Progenitor cell of endocrine pancreas (in vitro differentiated cells): ENCODE data around the gene CELF4. TPM values are rescaled to one million over a fixed set of nuclear protein-coding genes. Genes with fewer than 3 reads are reported as not detected.

Experiments used
- DNase-seq: peaks from one replicate; pipeline ENCODE4 v3.0.0; 2021; ENCODE audit warnings: low spot score; ENCODE audit not compliant: unreplicated experiment
- H3K27ac Mint-ChIP-seq: 2 replicates; pipeline ENCODE4 v1.8.0; 2021; ENCODE audit warnings: mild to moderate bottlenecking, moderate library complexity, mixed read lengths
- H3K27me3 Mint-ChIP-seq: 2 replicates; pipeline ENCODE4 v1.8.0; 2021; ENCODE audit warnings: mixed read lengths
- H3K36me3 Mint-ChIP-seq: 2 replicates; pipeline ENCODE4 v1.8.0; 2022; ENCODE audit warnings: mixed read lengths; ENCODE audit not compliant: insufficient read depth
- H3K4me1 Mint-ChIP-seq: 2 replicates; pipeline ENCODE4 v1.8.0; 2021; ENCODE audit warnings: low read depth, mixed read lengths
- H3K4me3 Mint-ChIP-seq: 2 replicates; pipeline ENCODE4 v1.8.0; 2021; ENCODE audit warnings: low read depth, mild to moderate bottlenecking, moderate library complexity, mixed read lengths
- H3K9me3 Mint-ChIP-seq: 2 replicates; pipeline ENCODE4 v1.8.0; 2021; ENCODE audit warnings: low read depth, mixed read lengths
- total RNA-seq: library from RNA; stranded (reverse); gene quantifications from 2 replicates; pipeline ENCODE4 v1.2.1, GENCODE V29; 2021
- TF ChIP-seq, protein P1 (sequence below): fragments of 200-600 bp; sonication (generic); IDR thresholded peaks from one replicate; pipeline ENCODE4 v1.5.0; 2021; ENCODE audit warnings: antibody characterized with exemption, mild to moderate bottlenecking; ENCODE audit not compliant: unreplicated experiment

Gene CELF4
- total RNA-seq, 1 donor from 2014 or later, result 4.6 TPM

DNA sequence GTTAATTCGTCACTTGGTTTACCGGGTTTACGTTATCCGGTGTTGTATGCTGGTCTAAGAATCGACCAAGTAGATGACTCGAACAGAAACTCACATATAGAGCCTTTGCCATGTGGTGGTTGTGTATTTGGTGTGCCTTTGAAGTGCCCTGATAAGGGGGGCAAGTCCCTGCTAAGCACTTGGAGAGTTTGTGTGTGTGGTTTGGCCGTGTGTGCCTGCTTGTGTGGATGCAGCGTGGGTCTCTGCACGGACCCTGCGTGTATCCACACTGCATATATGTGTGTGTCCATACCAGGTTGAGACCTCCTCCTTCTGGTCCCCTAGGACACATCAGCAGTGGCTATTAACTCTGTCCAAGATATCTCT is 2.4 kb upstream of the CELF4 start:
- H3K9me3 Mint-ChIP-seq, result no peaks in the 10 kb centered on the region
- H3K4me1 Mint-ChIP-seq, result peaks cover 7% of the 10 kb centered on the region
- H3K27ac Mint-ChIP-seq, result no peak overlapping the region
- peaks cover 80% of the 10 kb centered on the region for H3K27me3 Mint-ChIP-seq
- H3K36me3 Mint-ChIP-seq, result no peaks in the 10 kb centered on the region
- H3K4me3 Mint-ChIP-seq, result no peak overlapping the region
- TF ChIP-seq, protein P1, sequence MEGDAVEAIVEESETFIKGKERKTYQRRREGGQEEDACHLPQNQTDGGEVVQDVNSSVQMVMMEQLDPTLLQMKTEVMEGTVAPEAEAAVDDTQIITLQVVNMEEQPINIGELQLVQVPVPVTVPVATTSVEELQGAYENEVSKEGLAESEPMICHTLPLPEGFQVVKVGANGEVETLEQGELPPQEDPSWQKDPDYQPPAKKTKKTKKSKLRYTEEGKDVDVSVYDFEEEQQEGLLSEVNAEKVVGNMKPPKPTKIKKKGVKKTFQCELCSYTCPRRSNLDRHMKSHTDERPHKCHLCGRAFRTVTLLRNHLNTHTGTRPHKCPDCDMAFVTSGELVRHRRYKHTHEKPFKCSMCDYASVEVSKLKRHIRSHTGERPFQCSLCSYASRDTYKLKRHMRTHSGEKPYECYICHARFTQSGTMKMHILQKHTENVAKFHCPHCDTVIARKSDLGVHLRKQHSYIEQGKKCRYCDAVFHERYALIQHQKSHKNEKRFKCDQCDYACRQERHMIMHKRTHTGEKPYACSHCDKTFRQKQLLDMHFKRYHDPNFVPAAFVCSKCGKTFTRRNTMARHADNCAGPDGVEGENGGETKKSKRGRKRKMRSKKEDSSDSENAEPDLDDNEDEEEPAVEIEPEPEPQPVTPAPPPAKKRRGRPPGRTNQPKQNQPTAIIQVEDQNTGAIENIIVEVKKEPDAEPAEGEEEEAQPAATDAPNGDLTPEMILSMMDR, result no peak
- no peak for DNase-seq

DNA sequence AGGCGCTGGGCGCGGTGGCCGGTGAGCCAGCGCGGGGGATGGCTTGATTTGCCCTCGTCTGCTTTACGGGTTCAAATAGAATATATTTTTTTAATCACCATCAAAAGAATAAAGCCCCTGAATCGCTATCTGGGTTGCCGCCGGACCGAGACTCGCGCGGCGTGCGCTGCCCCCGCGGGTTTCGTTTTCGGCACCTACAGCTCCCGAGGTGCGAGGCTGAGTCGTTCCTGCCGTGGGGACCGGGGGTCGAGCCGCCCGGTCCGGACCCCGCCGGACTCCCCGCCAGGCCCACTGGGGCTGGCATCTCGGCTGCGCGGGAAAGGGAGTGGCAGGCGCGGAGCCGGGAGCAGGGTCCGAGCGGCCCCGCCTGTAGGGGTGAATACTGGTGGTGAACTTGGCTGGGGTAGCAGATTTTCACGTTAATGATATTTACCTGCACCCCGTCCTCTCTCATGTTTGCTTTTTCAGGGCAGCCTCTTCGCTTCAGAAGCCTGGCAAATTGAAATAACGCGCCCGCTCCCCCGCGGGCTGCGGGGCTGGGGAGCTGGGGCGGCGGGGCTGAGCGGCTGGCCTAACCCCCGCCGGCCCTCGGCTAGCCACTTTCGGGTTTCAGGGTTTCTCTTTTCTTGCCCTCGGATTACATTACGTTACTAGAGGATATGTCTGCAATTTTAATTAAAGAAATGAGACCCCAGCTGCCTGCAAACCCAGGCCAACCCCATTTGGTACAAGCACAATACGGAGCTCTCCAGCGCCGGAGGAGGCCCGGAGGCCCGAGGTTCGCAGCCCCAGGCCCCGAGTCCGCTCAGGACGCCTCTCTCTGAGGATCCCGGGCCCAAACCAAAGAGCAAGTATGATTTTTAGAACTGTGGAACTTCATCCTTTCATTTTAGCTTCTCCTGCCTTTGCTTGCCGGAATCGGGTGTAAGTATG is 1.7 kb upstream of the CELF4 start:
- TF ChIP-seq, protein P1, result no peak
- DNase-seq, result no peak
- H3K27me3 Mint-ChIP-seq, result peaks cover 84% of the 10 kb centered on the region
- H3K27ac Mint-ChIP-seq, result no peak overlapping the region
- peaks cover 7% of the 10 kb centered on the region for H3K4me1 Mint-ChIP-seq
- peak overlapping the region; percentile 7 for H3K4me3 Mint-ChIP-seq
- H3K36me3 Mint-ChIP-seq, result no peaks in the 10 kb centered on the region
- H3K9me3 Mint-ChIP-seq, result no peaks in the 10 kb centered on the region

DNA sequence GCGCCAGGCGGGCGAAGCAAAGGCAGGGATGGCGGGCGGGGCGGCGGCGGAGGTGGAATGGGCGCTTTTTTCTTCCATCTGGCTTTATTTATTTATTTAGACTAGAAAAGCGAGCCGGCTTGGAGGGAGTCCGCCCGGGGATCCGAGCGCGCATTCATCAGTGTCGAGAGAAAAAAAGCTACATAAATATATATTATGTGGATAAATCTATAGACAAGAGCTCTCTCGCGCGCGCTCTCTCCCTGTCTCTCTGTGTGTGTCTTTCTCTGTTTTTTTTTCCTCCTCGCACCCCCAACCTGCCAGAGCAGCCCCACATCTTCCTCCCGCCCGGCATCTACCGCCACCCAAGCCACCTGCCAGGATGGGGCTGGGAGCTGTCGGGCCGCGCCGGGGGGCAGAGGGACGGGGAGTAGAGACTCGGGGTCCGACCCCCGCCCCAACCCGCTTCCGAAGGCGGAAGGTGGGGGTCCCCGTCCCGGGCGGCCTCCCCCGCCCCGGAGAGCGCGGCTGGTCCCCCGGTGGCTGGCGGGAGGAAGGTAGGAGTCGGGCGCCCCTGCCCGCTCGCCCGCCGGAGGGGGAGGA is 972 bp upstream of the CELF4 start:
- DNase-seq, result peak; percentile 18
- Mint-ChIP-seq H3K36me3 (no peaks in the 10 kb centered on the region), H3K27ac (no peak overlapping the region), H3K9me3 (no peaks in the 10 kb centered on the region), H3K27me3 (peaks cover 88% of the 10 kb centered on the region), H3K4me3 (peak overlapping the region; percentile 79), H3K4me1 (peaks cover 7% of the 10 kb centered on the region)
- TF ChIP-seq, protein P1, result no peak

DNA sequence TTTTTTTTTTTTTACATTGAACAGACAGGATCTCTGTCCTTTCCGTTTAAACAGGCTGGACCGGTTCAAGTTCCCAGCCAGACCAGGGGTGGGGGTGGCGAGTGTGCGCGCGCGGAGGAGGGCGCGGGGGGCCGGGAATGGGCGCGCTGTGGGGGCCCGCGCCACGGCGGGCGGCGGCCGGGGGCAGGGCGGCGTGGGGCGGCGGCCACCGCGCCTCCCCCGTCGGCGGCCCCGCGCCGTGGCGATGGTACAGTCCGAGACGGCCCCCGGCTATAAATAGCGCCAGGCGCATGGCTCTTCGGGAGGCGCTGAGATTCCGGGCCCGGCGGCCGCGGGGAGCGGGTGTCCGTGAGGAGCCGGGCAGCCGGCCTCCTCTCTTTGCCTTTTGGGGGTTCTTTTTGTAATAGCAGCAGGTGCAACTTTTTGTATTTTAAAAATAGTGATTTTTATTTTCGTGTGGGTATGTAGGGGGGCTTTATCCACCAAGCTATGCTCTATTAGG is 430 bp upstream of the CELF4 start:
- Mint-ChIP-seq H3K36me3 (no peaks in the 10 kb centered on the region), H3K27ac (peak overlapping the region; percentile 74), H3K4me1 (peaks cover 7% of the 10 kb centered on the region), H3K27me3 (peaks cover 86% of the 10 kb centered on the region), H3K9me3 (no peaks in the 10 kb centered on the region), H3K4me3 (peak overlapping the region; percentile 79)
- TF ChIP-seq, protein P1, result no peak
- DNase-seq, result peak; percentile 49

DNA sequence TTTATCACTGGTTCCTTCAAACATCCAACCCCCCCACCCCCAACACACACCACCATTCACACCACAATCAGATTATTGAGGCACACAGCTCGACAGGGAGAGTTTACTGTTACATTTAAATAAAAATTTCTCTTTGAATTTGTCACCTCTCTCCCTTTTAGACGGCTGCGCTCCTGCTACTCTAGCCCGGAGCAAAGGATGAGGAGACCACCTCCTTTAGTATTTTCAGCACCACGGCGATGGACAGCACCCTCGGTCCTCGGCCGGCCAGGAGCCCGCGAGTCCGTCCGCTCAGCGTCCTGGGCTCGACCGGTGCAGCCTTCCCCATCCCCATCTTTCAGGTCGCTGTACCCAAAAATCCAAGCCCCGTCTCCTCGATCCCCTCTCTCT is 892 bp downstream of the CELF4 start:
- Mint-ChIP-seq H3K27me3 (peaks cover 86% of the 10 kb centered on the region), H3K27ac (no peak overlapping the region), H3K4me1 (peaks cover 7% of the 10 kb centered on the region), H3K36me3 (no peaks in the 10 kb centered on the region), H3K4me3 (peak overlapping the region; percentile 79), H3K9me3 (no peaks in the 10 kb centered on the region)
- peak; percentile 82 for DNase-seq
- TF ChIP-seq, protein P1, result no peak
